Neuronal stem cell (in vitro differentiated cells): ENCODE data around the gene SMAD5.

Experiments
- DNase-seq: peaks from one replicate; pipeline ENCODE4 v3.0.0-alpha.2; 2013; ENCODE audit warnings: low spot score
- H2AFZ ChIP-seq: one replicate; pipeline ENCODE4 v1.6.1; 2013; ENCODE audit warnings: mild to moderate bottlenecking, low read length, inconsistent platforms
- H2AK5ac ChIP-seq: 2 replicates; pipeline ENCODE4 v1.6.1; 2013; ENCODE audit warnings: low read depth, mild to moderate bottlenecking, inconsistent platforms, low read length, moderate library complexity, mixed read lengths
- H2BK120ac ChIP-seq: 2 replicates; pipeline ENCODE4 v1.6.1; 2013; ENCODE audit warnings: low read depth, mild to moderate bottlenecking, inconsistent platforms, low read length, moderate library complexity, mixed read lengths
- H2BK12ac ChIP-seq: one replicate; pipeline ENCODE4 v1.6.1; 2013; ENCODE audit warnings: low read length, inconsistent platforms
- H2BK15ac ChIP-seq: 2 replicates; pipeline ENCODE4 v1.6.1; 2013; ENCODE audit warnings: mild to moderate bottlenecking, low read length, inconsistent platforms, mixed read lengths
- H2BK5ac ChIP-seq: one replicate; pipeline ENCODE4 v1.6.1; 2013; ENCODE audit warnings: inconsistent platforms, mild to moderate bottlenecking, low read length, moderate library complexity
- H3K14ac ChIP-seq: one replicate; pipeline ENCODE4 v1.6.1; 2013; ENCODE audit warnings: low read length, inconsistent platforms
- H3K18ac ChIP-seq: 2 replicates; pipeline ENCODE4 v1.6.1; 2013; ENCODE audit warnings: low read length, inconsistent platforms
- H3K23ac ChIP-seq: 2 replicates; pipeline ENCODE4 v1.6.1; 2013; ENCODE audit warnings: low read depth, mild to moderate bottlenecking, mixed read lengths, low read length, inconsistent platforms; ENCODE audit not compliant: poor library complexity
- H3K27ac ChIP-seq: replicated peaks from 3 replicates; pipeline ENCODE4 v1.5.1; 2013; ENCODE audit warnings: low read length, inconsistent platforms
- H3K27me3 ChIP-seq, 3 experiments: 2 replicates each; pipeline ENCODE4 v1.6.1; 2013; ENCODE audit warnings: low read length in 3 of 3, mild to moderate bottlenecking in 2 of 3, inconsistent platforms in 1 of 3, low read depth in 1 of 3, mixed read lengths in 1 of 3, moderate library complexity in 1 of 3; ENCODE audit not compliant: control insufficient read depth in 3 of 3, insufficient read depth in 3 of 3
- H3K36me3 ChIP-seq, 2 donors: replicated peaks in 1 of 2; 2 replicates each; pipeline ENCODE4 v1.6.1; 2013; ENCODE audit warnings: low read length in 2 of 2; ENCODE audit not compliant: control insufficient read depth in 2 of 2, insufficient read depth in 2 of 2
- H3K4ac ChIP-seq: 2 replicates; pipeline ENCODE4 v1.6.1; 2013; ENCODE audit warnings: inconsistent platforms, mild to moderate bottlenecking, low read length, moderate library complexity
- H3K4me1 ChIP-seq, 2 donors: 1 replicate in 1 of 2; 2 replicates in 1 of 2; pipeline ENCODE4 v1.6.1; 2013; ENCODE audit warnings: low read length in 2 of 2, low read depth in 1 of 2; ENCODE audit not compliant: control insufficient read depth in 2 of 2, insufficient read depth in 1 of 2
- H3K4me2 ChIP-seq: one replicate; pipeline ENCODE4 v1.6.1; 2013; ENCODE audit warnings: mild to moderate bottlenecking, low read length, inconsistent platforms; ENCODE audit not compliant: insufficient read depth, poor library complexity, severe bottlenecking
- H3K4me3 ChIP-seq, 2 donors: 2 replicates each; pipeline ENCODE4 v1.5.1; 2013; ENCODE audit warnings: low read length in 2 of 2, mild to moderate bottlenecking in 2 of 2, inconsistent platforms in 1 of 2, moderate library complexity in 1 of 2
- H3K79me1 ChIP-seq: one replicate; pipeline ENCODE4 v1.6.1; 2013; ENCODE audit warnings: low read depth, mild to moderate bottlenecking, inconsistent platforms, low read length, moderate library complexity
- H3K9ac ChIP-seq: one replicate; pipeline ENCODE4 v1.6.1; 2013; ENCODE audit warnings: mild to moderate bottlenecking, low read depth, low read length, inconsistent platforms; ENCODE audit not compliant: poor library complexity
- H3K9me3 ChIP-seq, 2 donors: replicated peaks in 1 of 2; 2 replicates each; pipeline versions ENCODE3 to v1.6.1; 2013; ENCODE audit warnings: low read length in 2 of 2, mild to moderate bottlenecking in 2 of 2, inconsistent platforms in 1 of 2, low read depth in 1 of 2, mixed read lengths in 1 of 2, moderate library complexity in 1 of 2; ENCODE audit not compliant: control insufficient read depth in 2 of 2, insufficient read depth in 1 of 2
- H4K8ac ChIP-seq: one replicate; pipeline ENCODE4 v1.6.1; 2013; ENCODE audit warnings: low read depth, mild to moderate bottlenecking, inconsistent platforms, low read length, moderate library complexity
- H4K91ac ChIP-seq: one replicate; pipeline ENCODE4 v1.6.1; 2013; ENCODE audit warnings: low read length, low read depth, mild to moderate bottlenecking, inconsistent platforms; ENCODE audit not compliant: poor library complexity
- WGBS, 2 donors: extraction: QIAGEN DNeasy Blood & Tissue Kit; methylation state at CpG; one replicate each; pipeline ENCODE4 v1.1.7; 2013; ENCODE audit warnings: missing lambda C conversion rate in 2 of 2, mixed read lengths in 1 of 2; ENCODE audit not compliant: insufficient read length in 2 of 2, insufficient replicate concordance in 1 of 2; ENCODE audit errors: extremely low coverage in 2 of 2; 5-methylcytosine and 5-hydroxymethylcytosine counted together

SMAD5 gene

DNA sequence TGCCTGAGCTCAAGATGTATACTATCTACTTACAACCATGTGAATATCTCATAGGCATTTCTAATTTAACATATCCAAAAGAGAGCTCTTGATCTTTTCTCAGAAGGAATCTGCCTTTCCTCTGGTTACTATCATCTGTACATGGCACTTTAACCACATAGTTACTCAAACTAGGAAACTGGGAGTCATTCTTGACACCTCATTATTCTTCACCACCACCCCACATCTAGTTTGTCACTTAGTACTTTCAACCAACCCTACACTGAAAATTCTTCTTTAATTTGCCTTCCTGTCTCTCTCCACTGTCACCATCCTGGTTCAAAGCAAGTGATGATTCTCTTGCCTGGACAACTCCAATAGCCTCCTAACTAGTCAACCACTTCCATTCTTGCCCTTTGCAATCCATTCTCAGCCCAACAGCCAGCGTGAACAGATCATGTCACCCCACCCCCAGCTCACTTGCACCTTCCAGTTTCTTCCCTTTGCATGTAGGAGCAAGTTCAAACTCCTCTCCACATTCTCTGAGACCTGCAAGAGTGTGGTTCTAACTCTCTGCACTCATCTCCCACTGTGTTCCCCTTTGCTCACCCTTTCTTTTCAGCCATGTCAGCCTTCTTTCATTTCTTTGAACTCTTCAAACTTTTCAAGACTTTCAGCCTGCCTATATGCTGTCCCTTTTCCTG lies 17.3 kb upstream of the SMAD5 start:
- peaks cover 0 to 41% (median 0%) of the 10 kb centered on the region in 3 experiments for H3K27me3 ChIP-seq
- no peak overlapping the region for H3K27ac ChIP-seq
- H3K23ac ChIP-seq: no peak overlapping the region
- H3K4me3 ChIP-seq: no peak overlapping the region
- H3K4me1 ChIP-seq: no peaks in the 10 kb centered on the region
- H3K79me1 ChIP-seq: no peaks in the 10 kb centered on the region
- no peak overlapping the region for H4K91ac ChIP-seq
- H2BK15ac ChIP-seq: no peak overlapping the region
- WGBS, 2 donors: no CpG with 5 or more reads among the region's 1 CpG
- H2BK12ac ChIP-seq: no peak overlapping the region
- no peak overlapping the region for H2BK5ac ChIP-seq
- no peak overlapping the region for H3K4me2 ChIP-seq
- no peak overlapping the region for H2AFZ ChIP-seq
- no peak overlapping the region for H3K18ac ChIP-seq
- H2BK120ac ChIP-seq: no peak overlapping the region
- H3K9ac ChIP-seq: no peak overlapping the region
- no peak overlapping the region for H2AK5ac ChIP-seq
- H3K9me3 ChIP-seq: no peaks in the 10 kb centered on the region
- no peak for DNase-seq
- no peak overlapping the region for H3K14ac ChIP-seq
- no peaks in the 10 kb centered on the region for H3K36me3 ChIP-seq
- H4K8ac ChIP-seq: no peak overlapping the region
- H3K4ac ChIP-seq: no peak overlapping the region

DNA sequence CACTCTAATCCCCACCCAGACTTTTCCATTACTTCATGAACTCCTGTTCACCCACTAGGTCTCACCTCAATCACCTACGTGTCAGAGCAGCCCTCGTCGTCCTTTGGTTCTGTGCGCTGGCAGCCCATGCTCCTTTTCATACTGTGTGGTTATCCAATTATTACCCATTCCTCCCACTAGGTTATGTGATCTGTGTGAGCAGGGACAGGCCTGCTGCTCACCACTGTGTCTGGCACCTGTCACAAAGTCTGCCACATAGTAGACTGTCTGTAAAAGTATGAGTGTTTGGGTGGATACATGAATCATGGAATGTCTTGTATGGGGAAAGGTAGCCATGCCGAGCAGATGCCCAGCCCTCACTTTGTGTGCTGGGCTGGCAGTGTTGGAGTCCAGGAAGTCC lies 12.1 kb upstream of the SMAD5 start:
- Histone ChIP-seq H2BK15ac (no peak overlapping the region), H3K14ac (no peak overlapping the region), H3K4ac (no peak overlapping the region), H3K27ac (no peak overlapping the region), H3K18ac (no peak overlapping the region), H3K36me3 (no peaks in the 10 kb centered on the region), H4K8ac (no peak overlapping the region), H3K9ac (no peak overlapping the region), H2AFZ (no peak overlapping the region), H4K91ac (no peak overlapping the region), H2AK5ac (no peak overlapping the region), H3K27me3 (peaks cover 0 to 62% (median 0%) of the 10 kb centered on the region in 3 experiments), H3K23ac (no peak overlapping the region), H3K4me1 (no peaks in the 10 kb centered on the region), H2BK120ac (no peak overlapping the region), H2BK12ac (no peak overlapping the region), H2BK5ac (no peak overlapping the region), H3K4me3 (no peak overlapping the region), H3K9me3 (no peaks in the 10 kb centered on the region), H3K79me1 (no peaks in the 10 kb centered on the region), H3K4me2 (no peak overlapping the region)
- no CpG with 5 or more reads among the region's 5 CpGs for WGBS, 2 donors
- no peak for DNase-seq

DNA sequence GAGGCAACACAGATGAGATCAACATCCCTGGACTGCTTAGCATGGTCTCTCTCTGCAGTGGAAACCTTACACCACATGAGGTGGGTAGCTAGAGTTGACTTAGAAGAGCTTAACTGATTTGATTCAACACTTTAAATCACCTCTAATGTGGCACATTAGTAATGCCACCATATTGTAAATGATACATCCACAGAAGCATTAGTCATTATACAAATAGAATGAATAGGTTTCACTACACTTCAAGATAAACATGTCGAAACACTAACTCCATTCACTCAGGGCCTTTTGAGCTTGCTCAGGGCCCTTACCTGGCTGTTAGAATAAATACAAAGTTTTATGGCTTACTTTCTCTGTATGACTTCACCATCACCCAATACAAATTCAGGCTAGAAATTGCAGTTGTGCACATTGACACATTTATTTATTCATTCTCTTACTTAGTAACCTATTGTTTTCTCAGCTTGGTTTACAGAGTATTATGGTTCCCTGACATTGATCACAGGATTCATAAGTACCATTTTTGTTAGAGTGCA lies 9.3 kb upstream of the SMAD5 start:
- no peak overlapping the region for H3K18ac ChIP-seq
- DNase-seq: no peak
- no peak overlapping the region for H4K91ac ChIP-seq
- H2AK5ac ChIP-seq: no peak overlapping the region
- no peak overlapping the region for H2BK15ac ChIP-seq
- H3K27ac ChIP-seq: no peak overlapping the region
- no peak overlapping the region for H3K4ac ChIP-seq
- H3K9me3 ChIP-seq: no peaks in the 10 kb centered on the region
- no peak overlapping the region for H3K23ac ChIP-seq
- WGBS, 2 donors: no CpG with 5 or more reads among the region's 1 CpG
- no peak overlapping the region for H2BK120ac ChIP-seq
- no peak overlapping the region for H2BK5ac ChIP-seq
- H3K4me2 ChIP-seq: no peak overlapping the region
- H3K27me3 ChIP-seq: peaks cover 0 to 57% (median 0%) of the 10 kb centered on the region in 3 experiments
- H3K9ac ChIP-seq: no peak overlapping the region
- no peak overlapping the region for H2AFZ ChIP-seq
- no peak overlapping the region for H4K8ac ChIP-seq
- H3K14ac ChIP-seq: no peak overlapping the region
- H2BK12ac ChIP-seq: no peak overlapping the region
- H3K4me1 ChIP-seq: no peaks in the 10 kb centered on the region
- H3K4me3 ChIP-seq: no peak overlapping the region
- H3K79me1 ChIP-seq: no peaks in the 10 kb centered on the region
- no peaks in the 10 kb centered on the region for H3K36me3 ChIP-seq

DNA sequence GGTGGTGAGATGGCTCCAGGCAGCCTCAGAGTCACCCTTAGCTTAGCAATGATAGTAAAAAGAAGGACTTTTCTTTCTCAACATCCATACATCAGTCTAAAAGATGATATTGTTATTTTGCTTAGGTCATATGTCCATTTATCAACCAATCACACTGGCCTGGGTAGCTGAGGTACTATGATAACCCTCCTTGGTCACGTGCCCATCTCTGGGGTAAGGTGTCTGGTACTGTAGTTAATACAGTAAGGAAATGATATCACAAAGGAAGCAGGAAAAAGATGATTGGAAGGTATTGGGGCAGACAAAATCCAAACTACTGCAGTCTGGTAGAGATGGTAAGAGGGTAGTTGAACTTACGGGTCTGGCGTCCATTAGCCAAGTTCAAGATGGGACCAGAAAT lies 5.1 kb upstream of the SMAD5 start:
- H3K18ac ChIP-seq: no peak overlapping the region
- H3K9me3 ChIP-seq: no peaks in the 10 kb centered on the region
- no peak overlapping the region for H3K4me3 ChIP-seq
- no peak overlapping the region for H2AFZ ChIP-seq
- H3K4me1 ChIP-seq: peaks cover 0 to 2% of the 10 kb centered on the region in 2 donors
- H3K36me3 ChIP-seq: no peaks in the 10 kb centered on the region
- H2BK120ac ChIP-seq: no peak overlapping the region
- no peak overlapping the region for H2AK5ac ChIP-seq
- no peak overlapping the region for H3K23ac ChIP-seq
- no peak overlapping the region for H3K4me2 ChIP-seq
- no peak overlapping the region for H2BK5ac ChIP-seq
- no peak for DNase-seq
- no peak overlapping the region for H3K27ac ChIP-seq
- no peak overlapping the region for H3K9ac ChIP-seq
- peaks cover 0 to 28% (median 0%) of the 10 kb centered on the region in 3 experiments for H3K27me3 ChIP-seq
- H4K91ac ChIP-seq: no peak overlapping the region
- no peak overlapping the region for H2BK15ac ChIP-seq
- H2BK12ac ChIP-seq: no peak overlapping the region
- no peak overlapping the region for H3K4ac ChIP-seq
- no peak overlapping the region for H3K14ac ChIP-seq
- no peak overlapping the region for H4K8ac ChIP-seq
- no CpG with 5 or more reads among the region's 3 CpGs for WGBS, 2 donors
- H3K79me1 ChIP-seq: no peaks in the 10 kb centered on the region
